HL-60 (cell line): Measurements from ENCODE around the gene MYOF.

Experiments
- CTCF ChIP-seq: IDR thresholded peaks from one replicate; pipeline ENCODE4 v1.5.1; 2011; ENCODE audit warnings: low read length, control low read depth, inconsistent platforms; ENCODE audit not compliant: insufficient read depth
- GABPA ChIP-seq: IDR thresholded peaks from 2 replicates; pipeline ENCODE4 v1.6.1; 2012; ENCODE audit warnings: low read depth
- POLR2AphosphoS5 ChIP-seq: IDR thresholded peaks from 2 replicates; pipeline ENCODE4 v1.6.1; 2012; ENCODE audit warnings: low read depth
- REST ChIP-seq: IDR thresholded peaks from 2 replicates; pipeline ENCODE4 v1.6.1; 2012; ENCODE audit warnings: low read depth; ENCODE audit not compliant: insufficient replicate concordance
- SPI1 ChIP-seq: IDR thresholded peaks from 2 replicates; pipeline ENCODE4 v1.6.1; 2012; ENCODE audit warnings: low read depth, mild to moderate bottlenecking, borderline replicate concordance

- TF ChIP-seq POLR2AphosphoS5 (no peak), CTCF (no peak), GABPA (no peak), REST (no peak), SPI1 (no peak)
These were observed 147.2 kb downstream of the MYOF start for GRCh38 chr10:93334901-93335327.
